Astrocyte of the cerebellum (primary cell): ENCODE measurements around the gene HCN1.

Experiments
- DNase-seq: peaks from one replicate; pipeline ENCODE4 v3.0.0-alpha.2; 2011; ENCODE audit warnings: low read depth
- H3K4me3 ChIP-seq: 2 replicates; pipeline ENCODE4 v1.5.1; 2011; ENCODE audit warnings: mild to moderate bottlenecking, low read depth, low read length, moderate library complexity
- in situ Hi-C: cut with HindIII; loops from 2 replicates; pipeline ENCODE4 v1.10.0; 2017; ENCODE audit warnings: low sequenced_read_pairs
- TF ChIP-seq, protein P1 (sequence below): IDR thresholded peaks from 2 replicates; pipeline ENCODE4 v1.5.1; 2012; ENCODE audit warnings: low read length, low read depth, moderate library complexity, mild to moderate bottlenecking; ENCODE audit errors: missing control alignments

HCN1 gene

DNA sequence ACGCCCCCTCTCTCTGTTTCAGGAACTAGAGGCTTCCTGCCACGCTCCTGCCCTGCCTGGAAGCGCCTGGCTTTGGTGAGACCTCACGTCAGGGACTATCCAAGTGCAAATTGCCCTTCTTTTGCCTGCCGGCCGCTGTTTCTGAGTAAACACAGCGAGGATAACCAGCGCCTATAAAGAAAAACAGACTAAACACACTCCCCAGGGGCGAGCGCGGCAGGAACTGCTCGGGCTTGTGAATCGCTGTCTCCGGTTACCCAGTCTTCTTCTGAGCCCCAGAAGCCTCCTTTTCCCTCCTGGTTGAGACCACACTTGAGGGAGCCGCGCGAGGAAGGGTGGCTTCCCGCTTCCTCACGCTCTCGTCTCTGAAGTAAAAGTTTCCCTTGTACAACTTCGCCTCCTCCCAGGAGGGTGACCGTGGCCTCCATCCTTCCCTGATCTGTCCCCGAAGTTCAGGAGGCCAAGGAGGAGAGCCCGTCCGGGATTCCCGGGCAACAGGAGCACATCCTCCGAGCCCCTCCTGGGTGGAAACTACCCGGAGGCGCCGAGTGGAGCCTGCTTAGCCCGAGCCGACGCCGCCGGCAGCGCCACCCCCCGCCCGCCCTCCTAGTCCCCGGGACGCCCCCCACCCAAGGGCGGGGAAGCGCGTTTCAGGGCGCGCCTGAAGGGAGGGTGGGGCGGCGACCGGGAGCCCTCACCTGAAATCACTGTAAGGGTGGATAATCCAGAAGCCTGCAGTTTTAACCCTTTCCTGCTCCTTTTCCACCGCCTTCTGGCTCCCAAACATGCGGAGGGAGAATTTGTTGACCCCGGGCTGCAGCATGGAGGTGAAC lies 993 bp downstream of the HCN1 start:
- DNase-seq = no peak
- no peak overlapping the region for H3K4me3 ChIP-seq
- in situ Hi-C loops = no loop called here
- TF ChIP-seq, protein P1, sequence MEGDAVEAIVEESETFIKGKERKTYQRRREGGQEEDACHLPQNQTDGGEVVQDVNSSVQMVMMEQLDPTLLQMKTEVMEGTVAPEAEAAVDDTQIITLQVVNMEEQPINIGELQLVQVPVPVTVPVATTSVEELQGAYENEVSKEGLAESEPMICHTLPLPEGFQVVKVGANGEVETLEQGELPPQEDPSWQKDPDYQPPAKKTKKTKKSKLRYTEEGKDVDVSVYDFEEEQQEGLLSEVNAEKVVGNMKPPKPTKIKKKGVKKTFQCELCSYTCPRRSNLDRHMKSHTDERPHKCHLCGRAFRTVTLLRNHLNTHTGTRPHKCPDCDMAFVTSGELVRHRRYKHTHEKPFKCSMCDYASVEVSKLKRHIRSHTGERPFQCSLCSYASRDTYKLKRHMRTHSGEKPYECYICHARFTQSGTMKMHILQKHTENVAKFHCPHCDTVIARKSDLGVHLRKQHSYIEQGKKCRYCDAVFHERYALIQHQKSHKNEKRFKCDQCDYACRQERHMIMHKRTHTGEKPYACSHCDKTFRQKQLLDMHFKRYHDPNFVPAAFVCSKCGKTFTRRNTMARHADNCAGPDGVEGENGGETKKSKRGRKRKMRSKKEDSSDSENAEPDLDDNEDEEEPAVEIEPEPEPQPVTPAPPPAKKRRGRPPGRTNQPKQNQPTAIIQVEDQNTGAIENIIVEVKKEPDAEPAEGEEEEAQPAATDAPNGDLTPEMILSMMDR = no peak

DNA sequence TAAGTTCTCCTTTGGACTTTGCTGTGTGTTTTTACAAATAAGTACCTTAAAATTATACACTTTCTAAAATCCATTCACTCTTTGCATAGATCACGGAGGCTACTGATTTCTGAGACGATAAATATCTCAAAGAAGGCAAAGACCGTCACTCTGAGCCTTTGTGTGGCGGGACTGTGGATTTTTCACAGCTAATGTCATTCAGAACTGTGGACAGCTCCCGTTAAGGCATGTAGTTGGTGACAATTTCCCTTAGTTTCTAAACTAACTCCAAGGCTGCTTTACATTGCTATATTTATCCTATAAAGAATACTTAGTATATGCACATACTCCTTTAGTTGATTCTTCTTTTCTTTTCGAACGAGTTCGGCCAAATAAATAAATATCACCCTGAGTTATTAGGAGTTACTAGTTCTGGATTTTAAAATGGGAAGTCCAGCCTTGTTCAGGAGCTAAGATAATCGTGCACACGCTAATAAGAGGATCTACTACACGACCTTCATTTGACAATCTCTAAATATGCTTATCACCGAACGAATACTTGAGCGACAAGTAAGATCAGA lies 1.8 kb downstream of the HCN1 start:
- no peak for DNase-seq
- in situ Hi-C loops = no loop called here
- no peak overlapping the region for H3K4me3 ChIP-seq
- TF ChIP-seq, protein P1 = no peak

DNA sequence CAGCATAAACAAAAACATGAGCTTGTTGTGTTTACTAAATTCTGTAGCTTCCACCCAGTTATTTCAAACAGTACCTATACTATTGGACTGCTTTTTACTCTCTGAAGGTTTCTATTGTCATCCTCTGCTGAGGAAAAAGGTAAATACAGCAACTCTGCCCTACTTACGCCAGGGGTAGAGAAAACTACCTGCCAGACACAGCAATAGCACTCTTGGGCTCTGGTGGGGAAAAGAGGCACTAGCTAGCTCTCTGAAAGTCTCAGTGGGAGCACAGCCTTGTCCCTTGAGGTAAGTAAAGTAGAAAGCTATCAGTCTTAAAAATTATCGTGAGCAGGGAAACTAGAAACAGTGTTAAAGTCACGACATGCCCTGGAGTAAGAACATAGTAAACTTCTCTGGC lies 3.7 kb downstream of the HCN1 start:
- in situ Hi-C loops = no loop called here
- H3K4me3 ChIP-seq = no peak overlapping the region
- TF ChIP-seq, protein P1 = no peak
- DNase-seq = no peak

DNA sequence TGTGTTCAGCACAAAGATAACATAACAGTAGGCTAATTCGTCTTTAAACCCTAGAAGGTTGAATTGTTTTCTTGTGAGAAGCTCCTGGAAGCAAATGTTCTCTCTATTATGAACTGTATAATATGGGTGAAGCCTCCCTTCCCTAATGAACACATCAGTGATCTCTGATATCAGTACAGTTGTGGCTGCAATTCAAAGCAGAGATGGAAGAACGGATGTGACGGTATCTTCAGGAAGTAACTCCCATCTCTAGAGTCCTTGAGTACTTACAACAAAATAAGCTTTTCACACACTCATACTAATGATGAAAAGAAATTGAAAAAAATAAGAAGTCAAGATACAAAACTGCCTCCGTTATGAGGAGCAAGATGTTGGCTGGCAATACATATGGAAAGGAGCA lies 4.5 kb downstream of the HCN1 start:
- no peak for DNase-seq
- TF ChIP-seq, protein P1 = no peak
- in situ Hi-C loops = no loop called here
- H3K4me3 ChIP-seq = no peak overlapping the region

DNA sequence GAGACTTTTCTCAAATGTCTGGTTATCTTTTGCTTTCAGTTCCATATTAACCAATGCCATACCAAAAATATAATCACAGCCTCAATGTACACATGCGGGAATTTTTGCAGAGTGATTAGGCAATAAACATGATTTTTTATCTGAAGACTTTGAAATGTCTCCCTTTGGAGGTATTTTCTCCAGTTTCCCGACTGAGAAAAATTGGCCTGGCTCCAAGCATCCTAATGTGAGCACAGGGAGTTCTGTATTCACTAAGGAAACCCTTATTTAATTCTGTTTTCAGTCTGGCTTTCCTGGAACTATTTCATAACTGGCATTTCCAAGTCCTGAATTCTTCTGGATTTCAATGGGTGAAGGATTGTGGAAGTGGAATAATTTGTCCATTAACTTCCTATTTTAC lies 8.5 kb downstream of the HCN1 start:
- in situ Hi-C loops = no loop called here
- no peak for DNase-seq
- TF ChIP-seq, protein P1 = no peak
- no peak overlapping the region for H3K4me3 ChIP-seq

DNA sequence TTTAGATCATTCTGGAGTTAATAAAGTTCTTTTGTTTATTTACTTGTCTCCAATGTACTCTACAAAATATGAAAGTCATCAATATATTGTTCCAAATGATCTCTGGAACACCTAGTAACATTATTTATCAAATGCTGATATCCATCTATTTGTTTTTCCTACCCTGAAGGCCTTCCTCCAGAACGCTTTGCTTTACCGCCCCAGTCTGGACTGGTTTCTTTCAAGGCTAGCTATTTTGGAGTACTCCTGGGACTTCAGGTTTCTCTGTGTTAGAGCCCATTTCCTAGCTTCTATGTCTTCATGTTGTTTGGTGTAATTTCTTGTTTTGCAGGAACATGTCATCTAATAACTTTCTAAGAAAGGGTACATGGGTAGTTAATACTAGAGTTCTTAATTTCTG lies 9.6 kb downstream of the HCN1 start:
- no peak overlapping the region for H3K4me3 ChIP-seq
- TF ChIP-seq, protein P1 = no peak
- in situ Hi-C loops = no loop called here
- no peak for DNase-seq
